Hepatocyte (in vitro differentiated cells): Measurements from ENCODE around the gene TAAR6. TPM values are rescaled to one million over a fixed set of nuclear protein-coding genes. Genes with fewer than 3 reads are reported as not detected.

ENCODE experiments used
- DNase-seq: peaks from one replicate; pipeline ENCODE4 v3.0.0-alpha.2; 2016; ENCODE audit warnings: low spot score
- H2AFZ ChIP-seq: fragments of 200-600 bp; sonication (generic); 2 replicates; pipeline ENCODE4 v1.6.0; 2016; ENCODE audit warnings: antibody characterized with exemption, mild to moderate bottlenecking
- H3K27ac ChIP-seq: fragments of 200-600 bp; sonication (generic); 2 replicates; pipeline ENCODE4 v1.5.1; 2016; ENCODE audit warnings: mild to moderate bottlenecking
- H3K27me3 ChIP-seq: fragments of 200-600 bp; sonication (generic); 2 replicates; pipeline ENCODE4 v1.6.1; 2016
- H3K36me3 ChIP-seq: fragments of 200-600 bp; sonication (generic); replicated peaks from 2 replicates; pipeline ENCODE4 v1.5.1; 2016; ENCODE audit warnings: low read depth; ENCODE audit not compliant: insufficient read depth
- H3K4me1 ChIP-seq: fragments of 200-600 bp; sonication (generic); 2 replicates; pipeline ENCODE4 v1.5.1; 2016; ENCODE audit warnings: mild to moderate bottlenecking, moderate library complexity; ENCODE audit not compliant: insufficient read depth
- H3K4me2 ChIP-seq: fragments of 200-600 bp; sonication (generic); 2 replicates; pipeline ENCODE4 v1.6.0; 2016
- H3K4me3 ChIP-seq: fragments of 200-600 bp; sonication (generic); 2 replicates; pipeline ENCODE4 v1.5.1; 2016; ENCODE audit warnings: mild to moderate bottlenecking
- H3K79me2 ChIP-seq: fragments of 200-600 bp; sonication (generic); 2 replicates; pipeline ENCODE4 v1.6.0; 2017; ENCODE audit warnings: mild to moderate bottlenecking
- H3K9me2 ChIP-seq: fragments of 200-600 bp; sonication (generic); replicated peaks from 2 replicates; pipeline ENCODE4 v1.6.0; 2017; ENCODE audit warnings: mild to moderate bottlenecking; ENCODE audit not compliant: insufficient read depth
- H3K9me3 ChIP-seq: fragments of 200-600 bp; sonication (generic); 2 replicates; pipeline ENCODE4 v1.5.1; 2016; ENCODE audit warnings: low read depth, mild to moderate bottlenecking
- H4K20me1 ChIP-seq: fragments of 200-600 bp; sonication (generic); 2 replicates; pipeline ENCODE4 v1.6.0; 2016; ENCODE audit warnings: mild to moderate bottlenecking; ENCODE audit not compliant: insufficient read depth, poor library complexity, severe bottlenecking
- EZH2 ChIP-seq: fragments of 200-600 bp; sonication (generic); IDR thresholded peaks from 2 replicates; pipeline ENCODE4 v1.6.1; 2016; ENCODE audit warnings: antibody characterized with exemption, mild to moderate bottlenecking, borderline replicate concordance
- EZH2phosphoT487 ChIP-seq: fragments of 200-600 bp; sonication (generic); IDR thresholded peaks from one replicate; pipeline ENCODE4 v1.6.1; 2018; ENCODE audit warnings: antibody characterized with exemption, mild to moderate bottlenecking, low read depth, moderate library complexity; ENCODE audit not compliant: unreplicated experiment, severe bottlenecking
- WGBS: methylation state at CpG from one replicate; pipeline ENCODE4 v1.1.6; 2016; ENCODE audit warnings: low lambda C conversion rate; ENCODE audit errors: missing lambda C conversion rate; 5-methylcytosine and 5-hydroxymethylcytosine counted together
- polyA plus RNA-seq: library from polyadenylated mRNA; unstranded; fragments of >200 nt; fragmentation: Nextera tagmentation; extraction: Ambion mirVana; gene quantifications from 2 replicates; pipeline ENCODE4 v1.2.1, GENCODE V29; 2016
- total RNA-seq: library from RNA; depleted of rRNA; stranded (reverse); fragments of >200 nt; gene quantifications from 2 replicates; pipeline ENCODE4 v1.2.3, GENCODE V29; 2014
- TF ChIP-seq, protein P1 (sequence below): fragments of 200-600 bp; sonication (generic); IDR thresholded peaks from 2 replicates; pipeline ENCODE4 v1.5.1; 2016; ENCODE audit warnings: antibody characterized with exemption, mild to moderate bottlenecking; ENCODE audit not compliant: poor library complexity

Gene TAAR6
- total and polyA plus RNA-seq, 2 experiments from 2014 or later, result not detected

GRCh38 chr6:132525866-132526265 lies 44.3 kb upstream of the TAAR6 start:
- Histone ChIP-seq H3K27me3 (no peaks in the 10 kb centered on the region), H3K4me3 (no peak overlapping the region), H3K9me2 (no peaks in the 10 kb centered on the region), H3K36me3 (no peaks in the 10 kb centered on the region), H3K4me2 (no peak overlapping the region), H3K4me1 (no peaks in the 10 kb centered on the region), H2AFZ (no peak overlapping the region), H3K9me3 (no peaks in the 10 kb centered on the region), H4K20me1 (no peaks in the 10 kb centered on the region), H3K79me2 (no peaks in the 10 kb centered on the region), H3K27ac (no peak overlapping the region)
- DNase-seq, result no peak
- 68% methylated on average over 4 of the region's 4 CpGs for WGBS
- TF ChIP-seq, protein P1, sequence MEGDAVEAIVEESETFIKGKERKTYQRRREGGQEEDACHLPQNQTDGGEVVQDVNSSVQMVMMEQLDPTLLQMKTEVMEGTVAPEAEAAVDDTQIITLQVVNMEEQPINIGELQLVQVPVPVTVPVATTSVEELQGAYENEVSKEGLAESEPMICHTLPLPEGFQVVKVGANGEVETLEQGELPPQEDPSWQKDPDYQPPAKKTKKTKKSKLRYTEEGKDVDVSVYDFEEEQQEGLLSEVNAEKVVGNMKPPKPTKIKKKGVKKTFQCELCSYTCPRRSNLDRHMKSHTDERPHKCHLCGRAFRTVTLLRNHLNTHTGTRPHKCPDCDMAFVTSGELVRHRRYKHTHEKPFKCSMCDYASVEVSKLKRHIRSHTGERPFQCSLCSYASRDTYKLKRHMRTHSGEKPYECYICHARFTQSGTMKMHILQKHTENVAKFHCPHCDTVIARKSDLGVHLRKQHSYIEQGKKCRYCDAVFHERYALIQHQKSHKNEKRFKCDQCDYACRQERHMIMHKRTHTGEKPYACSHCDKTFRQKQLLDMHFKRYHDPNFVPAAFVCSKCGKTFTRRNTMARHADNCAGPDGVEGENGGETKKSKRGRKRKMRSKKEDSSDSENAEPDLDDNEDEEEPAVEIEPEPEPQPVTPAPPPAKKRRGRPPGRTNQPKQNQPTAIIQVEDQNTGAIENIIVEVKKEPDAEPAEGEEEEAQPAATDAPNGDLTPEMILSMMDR, result no peak
- TF ChIP-seq EZH2 (no peak), EZH2phosphoT487 (no peak)

GRCh38 chr6:132526461-132526860 lies 43.7 kb upstream of the TAAR6 start:
- WGBS, result 64% methylated on average over 2 of the region's 2 CpGs
- TF ChIP-seq EZH2phosphoT487 (no peak), EZH2 (no peak)
- TF ChIP-seq, protein P1, result no peak
- Histone ChIP-seq H3K4me1 (no peaks in the 10 kb centered on the region), H3K36me3 (no peaks in the 10 kb centered on the region), H3K27me3 (no peaks in the 10 kb centered on the region), H3K4me3 (no peak overlapping the region), H4K20me1 (no peaks in the 10 kb centered on the region), H3K27ac (no peak overlapping the region), H3K4me2 (no peak overlapping the region), H3K9me2 (no peaks in the 10 kb centered on the region), H3K79me2 (no peaks in the 10 kb centered on the region), H2AFZ (no peak overlapping the region), H3K9me3 (no peaks in the 10 kb centered on the region)
- DNase-seq, result no peak

DNA sequence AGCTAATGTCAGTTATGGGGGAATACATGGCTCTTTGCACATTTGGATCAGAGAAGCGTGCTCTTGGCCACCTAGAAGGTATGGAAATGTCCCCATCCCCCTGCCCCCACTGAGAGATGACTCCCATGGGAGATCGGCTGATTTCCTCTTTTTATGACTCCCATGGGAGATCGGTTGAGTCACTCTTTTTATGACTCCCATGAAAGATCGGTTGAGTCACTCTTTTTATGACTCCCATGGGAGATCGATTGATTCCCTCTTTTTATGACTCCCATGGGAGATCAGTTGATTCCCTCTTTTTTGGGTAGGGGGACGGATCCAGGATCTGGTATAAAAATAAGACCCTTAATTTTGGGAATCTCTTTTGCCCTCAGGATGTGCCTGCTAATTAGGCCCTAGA lies 42.3 kb upstream of the TAAR6 start:
- Histone ChIP-seq H2AFZ (no peak overlapping the region), H3K4me3 (no peak overlapping the region), H3K4me1 (no peaks in the 10 kb centered on the region), H3K27me3 (no peaks in the 10 kb centered on the region), H3K27ac (no peak overlapping the region), H4K20me1 (no peaks in the 10 kb centered on the region), H3K36me3 (no peaks in the 10 kb centered on the region), H3K9me3 (no peaks in the 10 kb centered on the region), H3K4me2 (no peak overlapping the region), H3K9me2 (no peaks in the 10 kb centered on the region), H3K79me2 (no peaks in the 10 kb centered on the region)
- no peak for TF ChIP-seq EZH2phosphoT487
- TF ChIP-seq, protein P1, result no peak
- no peak for TF ChIP-seq EZH2
- DNase-seq, result peak; percentile 11
- 69% methylated on average over 6 of the region's 6 CpGs for WGBS
